Osteocyte (in vitro differentiated cells): ENCODE results near the gene SNAI3. TPM values are rescaled to one million over a fixed set of nuclear protein-coding genes. Genes with fewer than 3 reads are reported as not detected.

Source experiments
- DNase-seq: peaks from one replicate; pipeline ENCODE4 v3.0.0; 2021; ENCODE audit warnings: mixed read lengths; ENCODE audit not compliant: unreplicated experiment; ENCODE audit errors: extremely low spot score
- H3K27ac Mint-ChIP-seq: one replicate; pipeline ENCODE4 v1.8.0; 2021; ENCODE audit warnings: mild to moderate bottlenecking, mixed read lengths; ENCODE audit not compliant: unreplicated experiment
- H3K27me3 Mint-ChIP-seq: one replicate; pipeline ENCODE4 v1.8.0; 2021; ENCODE audit warnings: mixed read lengths; ENCODE audit not compliant: unreplicated experiment
- H3K36me3 Mint-ChIP-seq: one replicate; pipeline ENCODE4 v1.8.0; 2021; ENCODE audit warnings: mixed read lengths; ENCODE audit not compliant: unreplicated experiment
- H3K4me1 Mint-ChIP-seq: one replicate; pipeline ENCODE4 v1.8.0; 2021; ENCODE audit warnings: mixed read lengths; ENCODE audit not compliant: unreplicated experiment
- H3K4me3 Mint-ChIP-seq: one replicate; pipeline ENCODE4 v1.8.0; 2021; ENCODE audit warnings: mild to moderate bottlenecking, moderate library complexity, mixed read lengths; ENCODE audit not compliant: unreplicated experiment
- H3K9me3 Mint-ChIP-seq: one replicate; pipeline ENCODE4 v1.8.0; 2021; ENCODE audit warnings: mixed read lengths; ENCODE audit not compliant: unreplicated experiment
- total RNA-seq: library from RNA; stranded (reverse); gene quantifications from 2 replicates; pipeline ENCODE4 v1.2.1, GENCODE V29; 2021
- TF ChIP-seq, protein P1 (sequence below): fragments of 200-600 bp; sonication (generic); IDR thresholded peaks from 2 replicates; pipeline ENCODE4 v1.5.0; 2021; ENCODE audit warnings: antibody characterized with exemption, mild to moderate bottlenecking, moderate library complexity

The SNAI3 gene
- total RNA-seq, 1 donor from 2014 or later = not detected

GRCh38 chr16:88657371-88657770 is 28.9 kb downstream of the SNAI3 start:
- Mint-ChIP-seq H3K4me3 (no peak overlapping the region), H3K4me1 (peaks cover 13% of the 10 kb centered on the region), H3K27ac (no peak overlapping the region), H3K36me3 (peaks cover 7% of the 10 kb centered on the region), H3K27me3 (no peaks in the 10 kb centered on the region), H3K9me3 (no peaks in the 10 kb centered on the region)
- TF ChIP-seq, protein P1, sequence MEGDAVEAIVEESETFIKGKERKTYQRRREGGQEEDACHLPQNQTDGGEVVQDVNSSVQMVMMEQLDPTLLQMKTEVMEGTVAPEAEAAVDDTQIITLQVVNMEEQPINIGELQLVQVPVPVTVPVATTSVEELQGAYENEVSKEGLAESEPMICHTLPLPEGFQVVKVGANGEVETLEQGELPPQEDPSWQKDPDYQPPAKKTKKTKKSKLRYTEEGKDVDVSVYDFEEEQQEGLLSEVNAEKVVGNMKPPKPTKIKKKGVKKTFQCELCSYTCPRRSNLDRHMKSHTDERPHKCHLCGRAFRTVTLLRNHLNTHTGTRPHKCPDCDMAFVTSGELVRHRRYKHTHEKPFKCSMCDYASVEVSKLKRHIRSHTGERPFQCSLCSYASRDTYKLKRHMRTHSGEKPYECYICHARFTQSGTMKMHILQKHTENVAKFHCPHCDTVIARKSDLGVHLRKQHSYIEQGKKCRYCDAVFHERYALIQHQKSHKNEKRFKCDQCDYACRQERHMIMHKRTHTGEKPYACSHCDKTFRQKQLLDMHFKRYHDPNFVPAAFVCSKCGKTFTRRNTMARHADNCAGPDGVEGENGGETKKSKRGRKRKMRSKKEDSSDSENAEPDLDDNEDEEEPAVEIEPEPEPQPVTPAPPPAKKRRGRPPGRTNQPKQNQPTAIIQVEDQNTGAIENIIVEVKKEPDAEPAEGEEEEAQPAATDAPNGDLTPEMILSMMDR = no peak
- no peak for DNase-seq

DNA sequence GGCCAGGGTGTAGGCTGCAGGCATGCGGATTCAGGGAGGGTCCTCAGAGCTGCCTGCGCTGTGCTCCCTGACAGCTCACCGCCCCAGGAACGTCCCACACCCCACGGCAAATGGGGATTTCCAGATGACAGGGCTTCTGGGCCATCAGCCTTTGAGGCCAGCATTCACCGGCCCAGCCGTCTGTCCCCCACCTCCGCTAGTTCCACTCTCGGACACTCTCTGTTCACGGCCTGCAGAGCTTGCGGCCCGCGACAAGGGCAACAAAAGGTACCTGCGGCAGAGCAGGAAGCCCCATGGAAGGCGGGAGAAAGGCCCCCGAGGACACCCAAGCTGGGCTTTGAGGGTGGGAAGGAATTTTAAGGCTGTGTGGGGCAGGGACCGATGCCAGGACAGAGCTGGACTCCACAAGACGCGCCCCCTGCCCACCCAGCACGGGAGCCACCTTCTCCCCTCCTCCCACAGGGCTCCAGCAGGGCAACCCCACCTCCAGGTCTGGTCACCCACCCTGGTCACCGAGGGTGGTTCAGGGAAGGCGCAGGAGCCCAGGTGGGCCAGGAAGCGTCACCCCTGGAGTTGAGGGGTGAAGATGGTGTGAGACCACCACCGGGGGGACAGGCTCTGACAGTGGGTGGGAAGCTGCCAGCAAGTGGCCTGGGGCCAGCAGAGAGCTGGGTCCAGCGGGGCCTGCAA is 29.9 kb downstream of the SNAI3 start:
- no peak for DNase-seq
- H3K4me3 Mint-ChIP-seq = no peak overlapping the region
- H3K36me3 Mint-ChIP-seq = peaks cover 7% of the 10 kb centered on the region
- H3K27me3 Mint-ChIP-seq = no peaks in the 10 kb centered on the region
- H3K9me3 Mint-ChIP-seq = no peaks in the 10 kb centered on the region
- peaks cover 8% of the 10 kb centered on the region for H3K4me1 Mint-ChIP-seq
- TF ChIP-seq, protein P1 = no peak
- no peak overlapping the region for H3K27ac Mint-ChIP-seq

DNA sequence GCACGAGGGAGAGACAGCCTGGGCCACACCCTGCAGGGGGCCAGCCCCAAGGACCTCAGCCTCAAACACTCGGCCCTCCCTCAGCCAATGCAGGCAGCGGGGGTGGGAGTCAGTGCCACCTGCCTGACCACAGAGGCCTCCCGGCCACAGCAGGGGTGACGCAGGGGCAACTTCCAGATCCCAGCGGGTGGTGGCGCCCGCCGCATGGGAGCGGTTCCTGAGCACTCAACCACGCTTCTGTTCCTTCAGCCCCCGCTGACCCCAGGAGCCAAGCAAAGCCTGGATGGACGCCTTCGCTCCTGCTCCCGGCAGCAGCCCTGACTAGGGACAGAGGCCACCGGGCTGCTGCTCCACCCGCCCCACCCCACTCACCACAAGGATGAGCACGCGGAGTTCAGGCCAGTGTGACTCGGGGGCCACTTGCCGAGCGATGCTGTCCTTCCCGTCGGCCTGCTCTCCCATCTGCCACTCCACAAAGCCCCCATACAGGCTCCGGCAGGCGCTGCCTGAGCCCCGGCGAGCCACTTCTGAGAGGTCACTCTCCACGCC is 30.5 kb downstream of the SNAI3 start:
- TF ChIP-seq, protein P1 = no peak
- Mint-ChIP-seq H3K4me1 (peaks cover 7% of the 10 kb centered on the region), H3K9me3 (no peaks in the 10 kb centered on the region), H3K27me3 (no peaks in the 10 kb centered on the region), H3K4me3 (no peak overlapping the region), H3K36me3 (peaks cover 7% of the 10 kb centered on the region), H3K27ac (no peak overlapping the region)
- no peak for DNase-seq

GRCh38 chr16:88655053-88655732 is 31.1 kb downstream of the SNAI3 start:
- DNase-seq = no peak
- no peak overlapping the region for H3K27ac Mint-ChIP-seq
- peaks cover 8% of the 10 kb centered on the region for H3K4me1 Mint-ChIP-seq
- TF ChIP-seq, protein P1 = no peak
- H3K9me3 Mint-ChIP-seq = no peaks in the 10 kb centered on the region
- H3K36me3 Mint-ChIP-seq = peaks cover 7% of the 10 kb centered on the region
- H3K4me3 Mint-ChIP-seq = no peak overlapping the region
- H3K27me3 Mint-ChIP-seq = no peaks in the 10 kb centered on the region

GRCh38 chr16:88654363-88655052 is 31.8 kb downstream of the SNAI3 start:
- H3K4me1 Mint-ChIP-seq = peaks cover 11% of the 10 kb centered on the region
- no peak for DNase-seq
- no peaks in the 10 kb centered on the region for H3K9me3 Mint-ChIP-seq
- no peak overlapping the region for H3K27ac Mint-ChIP-seq
- TF ChIP-seq, protein P1 = no peak
- no peak overlapping the region for H3K4me3 Mint-ChIP-seq
- H3K36me3 Mint-ChIP-seq = peaks cover 7% of the 10 kb centered on the region
- no peaks in the 10 kb centered on the region for H3K27me3 Mint-ChIP-seq
